Measurements from ENCODE around the gene MOB3C.

DNA sequence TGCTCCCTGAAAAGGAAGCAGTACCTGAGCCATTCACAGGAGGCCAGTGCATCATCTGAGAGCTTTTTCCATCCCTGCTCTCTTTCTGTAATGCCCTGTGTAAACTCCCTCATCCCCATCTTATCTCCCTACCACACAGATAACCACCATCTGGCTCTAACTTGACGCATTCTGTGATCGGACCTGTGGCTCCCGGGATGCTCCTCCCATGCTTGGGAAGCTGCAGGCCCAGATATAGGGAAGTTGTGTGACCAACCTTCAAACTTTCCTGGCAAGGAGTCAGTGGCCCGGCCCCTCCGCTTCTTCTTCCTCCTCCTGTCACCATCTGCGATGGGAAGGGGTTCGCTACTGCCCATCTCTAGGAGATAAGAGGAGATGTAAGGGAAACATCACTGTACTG lies 33.6 kb downstream of the MOB3C start:
- TF ChIP-seq, protein P1, sequence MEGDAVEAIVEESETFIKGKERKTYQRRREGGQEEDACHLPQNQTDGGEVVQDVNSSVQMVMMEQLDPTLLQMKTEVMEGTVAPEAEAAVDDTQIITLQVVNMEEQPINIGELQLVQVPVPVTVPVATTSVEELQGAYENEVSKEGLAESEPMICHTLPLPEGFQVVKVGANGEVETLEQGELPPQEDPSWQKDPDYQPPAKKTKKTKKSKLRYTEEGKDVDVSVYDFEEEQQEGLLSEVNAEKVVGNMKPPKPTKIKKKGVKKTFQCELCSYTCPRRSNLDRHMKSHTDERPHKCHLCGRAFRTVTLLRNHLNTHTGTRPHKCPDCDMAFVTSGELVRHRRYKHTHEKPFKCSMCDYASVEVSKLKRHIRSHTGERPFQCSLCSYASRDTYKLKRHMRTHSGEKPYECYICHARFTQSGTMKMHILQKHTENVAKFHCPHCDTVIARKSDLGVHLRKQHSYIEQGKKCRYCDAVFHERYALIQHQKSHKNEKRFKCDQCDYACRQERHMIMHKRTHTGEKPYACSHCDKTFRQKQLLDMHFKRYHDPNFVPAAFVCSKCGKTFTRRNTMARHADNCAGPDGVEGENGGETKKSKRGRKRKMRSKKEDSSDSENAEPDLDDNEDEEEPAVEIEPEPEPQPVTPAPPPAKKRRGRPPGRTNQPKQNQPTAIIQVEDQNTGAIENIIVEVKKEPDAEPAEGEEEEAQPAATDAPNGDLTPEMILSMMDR (IDR thresholded peaks at IDR 0.05): no peak
- TF ChIP-seq EZH2 (IDR thresholded peaks at IDR 0.05): no peak

Measured in neural progenitor cell (in vitro differentiated cells).